GM21717 (cell line): ENCODE data around the gene NECTIN1.
A peak's percentile ranks its signal among the peaks of the same experiment; 100 is the strongest.

ENCODE experiments used
- ATAC-seq: cut with Tn5 transposase; IDR thresholded peaks from one replicate; pipeline ENCODE4 v1.9.1; 2021; ENCODE audit warnings: mild to moderate bottlenecking, moderate library complexity; ENCODE audit not compliant: unreplicated experiment

NECTIN1 gene

GRCh38 chr11:119673759-119674336, 55.2 kb downstream of the NECTIN1 start:
- ATAC-seq = peak; percentile 91

- ATAC-seq = no peak
Observed at GRCh38 chr11:119673052-119673758, 55.8 kb downstream of the NECTIN1 start.

GRCh38 chr11:119672597-119672996, 56.4 kb downstream of the NECTIN1 start:
- no peak for ATAC-seq

- no peak for ATAC-seq
Observed at GRCh38 chr11:119671561-119672015, 57.4 kb downstream of the NECTIN1 start.

GRCh38 chr11:119671051-119671450, 57.9 kb downstream of the NECTIN1 start:
- no peak for ATAC-seq

GRCh38 chr11:119669487-119669886, 59.5 kb downstream of the NECTIN1 start:
- ATAC-seq = no peak

GRCh38 chr11:119668676-119669075, 60.3 kb downstream of the NECTIN1 start:
- no peak for ATAC-seq

GRCh38 chr11:119666463-119667131, 62.4 kb downstream of the NECTIN1 start:
- peak; percentile 83 for ATAC-seq

GRCh38 chr11:119666061-119666460, 62.9 kb downstream of the NECTIN1 start:
- ATAC-seq = no peak

GRCh38 chr11:119664701-119665420, 64.1 kb downstream of the NECTIN1 start:
- ATAC-seq = no peak

- no peak for ATAC-seq
Observed at GRCh38 chr11:119664063-119664572, 64.9 kb downstream of the NECTIN1 start.

- ATAC-seq = no peak
Observed at GRCh38 chr11:119663279-119663678, 65.7 kb downstream of the NECTIN1 start.

GRCh38 chr11:119661226-119661625, 67.8 kb downstream of the NECTIN1 start:
- ATAC-seq = no peak

- ATAC-seq = no peak
Observed at GRCh38 chr11:119659971-119660723, 68.9 kb downstream of the NECTIN1 start.

- no peak for ATAC-seq
Observed at GRCh38 chr11:119652907-119653659, 75.9 kb downstream of the NECTIN1 start.

- ATAC-seq = no peak
Observed at GRCh38 chr11:119651802-119652584, 77.0 kb downstream of the NECTIN1 start.

GRCh38 chr11:119650251-119650650, 78.7 kb downstream of the NECTIN1 start:
- ATAC-seq = no peak

- no peak for ATAC-seq
Observed at GRCh38 chr11:119647254-119647653, 81.7 kb downstream of the NECTIN1 start.

- ATAC-seq = no peak
Observed at GRCh38 chr11:119645018-119645417, 84.0 kb downstream of the NECTIN1 start.
